ENCODE measurements around the gene CCDC141.
"Not testable (repeated sequence)": the region's sequence is repeated elsewhere in the genome, so short reads cannot be mapped to it uniquely, and the experiment has no call there.

The CCDC141 gene

DNA sequence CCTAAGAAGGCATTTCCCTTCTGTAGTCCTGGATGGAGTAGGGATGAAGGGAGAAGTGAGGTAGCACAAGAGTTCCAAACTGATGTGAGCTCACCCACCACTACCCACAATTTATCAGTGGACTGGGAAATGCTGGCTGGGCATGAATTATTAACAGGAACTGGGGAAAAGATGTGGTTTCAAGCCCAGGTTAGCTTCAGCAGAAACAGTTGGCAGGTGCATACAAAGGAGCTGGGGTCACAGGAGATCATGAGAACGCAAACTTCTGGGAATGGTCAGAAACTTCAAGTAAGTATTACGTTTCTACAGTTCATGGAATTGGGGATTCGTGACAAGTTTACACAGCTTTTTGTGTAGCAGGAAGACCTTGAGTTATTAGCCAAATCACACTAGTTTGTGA is 5.4 kb downstream of the CCDC141 start:
- no peak for DNase-seq (ENCODE audit: low read depth in 2 of 2)

DNA sequence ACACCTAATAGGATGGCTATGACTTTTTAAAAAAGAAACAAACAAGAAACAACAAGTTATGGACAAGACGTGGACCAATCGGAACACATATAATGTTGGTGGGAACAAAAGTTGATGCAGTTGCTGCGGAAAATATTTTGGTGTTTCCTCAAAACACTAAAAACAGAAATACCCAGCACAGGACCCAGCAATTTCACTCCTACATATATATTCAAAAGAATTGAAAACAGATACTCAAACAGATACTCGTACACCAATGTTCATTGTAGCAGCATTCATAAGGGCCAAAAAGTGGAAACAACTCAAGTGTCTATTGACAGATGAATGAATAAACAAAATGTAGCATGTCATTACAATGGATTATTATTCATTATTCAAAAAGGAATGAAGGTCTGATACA is 12.1 kb downstream of the CCDC141 start:
- DNase-seq (ENCODE audit: low read depth in 2 of 2), result no peak

DNA sequence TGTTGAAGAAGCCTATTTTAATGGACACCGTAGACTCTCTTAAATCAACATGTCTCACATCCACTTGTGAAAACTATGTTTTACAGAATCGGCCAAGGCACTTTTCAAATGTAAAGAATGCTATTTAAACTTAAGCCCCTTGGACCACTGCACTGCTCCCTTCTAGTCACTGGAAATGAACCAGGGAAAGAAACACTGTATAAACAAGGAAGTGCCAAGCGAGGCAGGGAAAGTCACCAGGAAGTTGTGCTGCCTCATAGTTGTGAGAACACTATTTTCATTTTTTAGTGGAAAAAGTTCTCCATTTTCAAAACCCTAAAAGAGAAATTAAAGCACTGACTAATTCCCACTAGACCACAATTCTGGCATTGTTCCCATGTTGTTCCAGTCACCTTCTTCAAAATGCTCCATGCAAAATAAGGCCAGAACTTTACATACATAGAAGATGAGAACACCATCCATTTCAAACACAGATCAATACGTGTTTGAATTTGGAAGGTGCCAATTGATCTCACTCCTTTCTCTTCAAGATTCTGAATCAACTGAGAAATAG is 13.5 kb downstream of the CCDC141 start:
- DNase-seq (ENCODE audit: low read depth in 2 of 2), result no peak

DNA sequence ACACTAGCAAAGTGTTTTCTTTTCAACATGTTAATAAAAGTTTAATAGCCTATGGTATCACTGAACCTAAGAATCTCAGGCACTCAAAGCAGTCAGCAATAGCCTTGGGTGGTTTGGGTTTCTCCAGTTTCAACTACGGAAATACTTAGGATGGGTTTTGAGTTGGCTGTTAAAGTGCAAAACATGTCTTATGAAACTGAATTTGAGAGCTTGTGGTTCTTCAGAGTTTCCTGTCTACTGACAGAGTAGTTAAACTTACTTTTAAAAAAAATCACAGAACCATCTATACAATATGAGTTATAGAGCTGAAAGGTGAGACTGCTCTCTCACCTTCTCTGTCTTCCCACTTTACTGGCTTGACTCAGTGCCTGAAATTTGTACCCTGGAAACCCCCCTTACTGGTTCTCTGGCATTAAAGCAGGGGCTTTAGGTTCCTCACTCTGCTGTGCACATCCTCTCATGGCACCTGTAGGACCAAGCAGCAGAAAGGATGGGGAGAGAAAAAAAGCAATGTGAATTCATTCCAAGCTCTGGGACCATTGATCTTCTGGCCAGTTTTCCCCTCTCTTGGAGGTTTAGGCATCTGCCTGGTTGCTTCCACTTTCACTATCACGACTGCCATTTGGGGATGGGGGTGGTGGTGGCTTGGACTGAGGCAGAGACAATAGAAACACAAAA is 18.1 kb downstream of the CCDC141 start:
- peak; percentile 17 to 21 for DNase-seq (ENCODE audit: low read depth in 2 of 2)

DNA sequence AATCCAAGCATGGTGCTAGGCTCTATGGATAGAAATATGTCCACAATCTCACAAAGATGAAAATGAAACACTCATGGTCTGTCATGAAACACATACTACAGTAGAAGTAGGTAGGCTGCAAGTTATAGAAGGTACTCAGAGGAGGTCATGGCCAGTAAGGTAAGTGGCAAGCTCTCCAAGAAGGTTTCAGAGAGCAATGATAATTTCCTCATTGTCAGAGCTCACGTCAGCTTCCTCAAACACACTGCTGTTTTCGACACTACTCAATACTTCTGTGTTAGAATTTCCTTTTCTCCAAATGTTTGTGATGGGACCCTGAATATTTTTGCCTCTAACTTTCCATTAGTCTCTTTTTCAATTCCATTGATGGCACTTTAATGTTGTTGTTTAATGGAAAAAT is 25.5 kb downstream of the CCDC141 start:
- no peak for DNase-seq (ENCODE audit: low read depth in 2 of 2)

DNA sequence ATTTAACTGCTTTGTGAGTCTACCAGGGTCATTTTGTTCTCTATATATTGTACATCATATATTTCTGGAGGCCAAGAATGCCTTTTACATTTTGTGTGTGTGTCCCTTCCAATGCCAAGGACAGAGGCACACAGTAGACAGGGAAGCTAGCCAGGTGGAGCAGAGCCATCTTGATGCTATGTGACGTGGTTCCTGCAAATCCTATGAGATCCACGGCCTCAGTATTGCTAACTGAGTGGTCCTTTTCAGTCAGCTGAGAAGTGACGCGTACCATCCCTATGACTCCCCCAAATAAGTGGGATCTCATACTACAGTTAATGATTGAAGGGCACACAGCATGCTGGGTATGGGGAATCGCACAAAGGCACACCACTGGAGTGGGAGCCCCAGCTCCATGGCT is 27.3 kb downstream of the CCDC141 start:
- no peak for DNase-seq (ENCODE audit: low read depth in 2 of 2)

DNA sequence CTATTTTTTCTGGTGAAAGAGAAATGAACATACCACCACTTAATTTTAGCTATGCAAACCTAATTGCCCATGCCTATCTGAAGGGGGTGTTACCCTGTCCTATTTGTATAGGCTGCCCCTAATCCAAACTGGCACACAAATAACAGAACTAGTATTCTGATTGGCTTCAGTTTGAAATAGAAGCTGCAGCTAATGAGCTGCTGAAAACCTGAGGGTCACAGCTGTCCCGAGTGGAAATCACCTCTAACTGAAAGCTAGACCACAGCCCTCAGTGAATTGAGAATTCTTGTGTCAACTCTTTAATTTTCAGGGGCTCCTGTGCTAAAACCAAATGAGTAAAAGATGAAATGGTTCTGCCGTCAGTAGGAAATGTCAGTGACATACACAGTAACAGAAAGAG is 28.7 kb downstream of the CCDC141 start:
- no peak for DNase-seq (ENCODE audit: low read depth in 2 of 2)

DNA sequence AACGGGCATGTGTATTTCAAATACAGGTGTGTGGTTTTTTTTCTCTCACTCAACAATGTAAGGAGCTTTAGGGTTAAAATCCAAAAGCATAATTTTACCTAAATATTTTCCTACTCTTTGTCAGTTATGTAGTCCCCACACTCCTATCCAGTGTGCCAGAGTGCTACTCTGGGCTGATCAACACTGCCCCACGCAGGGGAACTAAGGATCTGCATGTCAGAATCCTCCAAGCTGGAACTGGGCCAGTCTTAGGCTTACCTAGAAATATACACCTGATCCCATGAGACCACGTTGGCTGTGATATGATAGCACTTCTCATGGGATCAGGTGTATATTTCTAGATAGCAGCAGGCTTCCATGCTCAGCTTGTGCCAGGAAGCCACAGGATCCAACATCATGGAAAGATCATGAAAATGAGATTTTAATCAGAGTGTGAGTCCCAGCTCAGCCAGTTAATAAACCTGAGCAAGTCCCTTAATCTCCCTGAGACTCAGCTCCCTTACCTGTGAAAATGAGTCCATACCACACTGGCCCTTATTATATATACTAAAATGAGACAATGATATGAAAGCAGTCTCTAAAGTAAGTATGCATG is 29.7 kb downstream of the CCDC141 start:
- peak in 1 of 2 donors; percentile 23 for DNase-seq (ENCODE audit: low read depth in 2 of 2)

DNA sequence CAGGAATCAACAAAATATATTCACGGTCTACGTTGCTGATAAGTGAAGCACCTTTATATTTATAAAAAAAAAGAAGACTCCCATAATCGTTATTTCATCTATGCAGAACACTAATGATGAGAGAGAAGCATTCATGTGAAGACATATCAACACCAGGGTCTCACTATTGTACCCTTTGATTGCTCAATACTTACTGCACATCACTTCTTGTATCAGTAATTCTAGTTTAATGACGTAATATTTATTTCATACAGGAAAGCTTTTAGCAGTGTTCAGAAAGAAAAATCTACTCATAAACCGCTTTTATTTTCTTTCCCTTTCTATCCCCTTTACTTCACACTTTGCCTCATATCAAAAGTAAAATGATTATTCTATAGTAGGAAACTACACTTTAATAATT is 30.7 kb downstream of the CCDC141 start:
- no peak for DNase-seq (ENCODE audit: low read depth in 2 of 2)

DNA sequence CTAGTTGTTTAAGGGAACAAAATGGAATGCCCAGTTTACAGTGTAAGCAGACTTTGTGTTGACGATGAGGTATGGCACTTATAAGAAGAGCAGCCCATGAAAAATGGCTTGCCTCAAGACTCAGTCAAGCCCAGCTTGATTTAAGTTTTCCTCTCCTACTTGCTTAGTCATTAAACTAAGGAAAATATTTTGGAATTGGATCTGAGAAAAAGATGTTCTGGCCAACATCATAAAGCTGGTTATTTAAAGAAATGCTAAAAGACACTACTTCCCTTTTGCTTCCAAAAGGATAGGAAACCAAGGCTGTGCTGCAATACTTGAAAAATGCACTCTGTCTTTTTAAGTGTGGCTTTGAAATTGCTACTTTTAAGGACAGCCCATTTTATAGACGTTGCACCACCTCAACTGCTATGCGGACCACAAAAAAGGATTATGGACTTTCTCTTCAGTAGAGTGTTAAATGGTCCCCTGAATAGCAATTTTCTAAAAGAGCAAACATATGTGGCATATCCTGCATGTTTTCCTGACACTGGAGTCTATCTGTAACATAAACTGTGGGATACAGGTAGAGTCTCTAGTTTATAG is 32.1 kb downstream of the CCDC141 start:
- DNase-seq (ENCODE audit: low read depth in 2 of 2), result no peak

DNA sequence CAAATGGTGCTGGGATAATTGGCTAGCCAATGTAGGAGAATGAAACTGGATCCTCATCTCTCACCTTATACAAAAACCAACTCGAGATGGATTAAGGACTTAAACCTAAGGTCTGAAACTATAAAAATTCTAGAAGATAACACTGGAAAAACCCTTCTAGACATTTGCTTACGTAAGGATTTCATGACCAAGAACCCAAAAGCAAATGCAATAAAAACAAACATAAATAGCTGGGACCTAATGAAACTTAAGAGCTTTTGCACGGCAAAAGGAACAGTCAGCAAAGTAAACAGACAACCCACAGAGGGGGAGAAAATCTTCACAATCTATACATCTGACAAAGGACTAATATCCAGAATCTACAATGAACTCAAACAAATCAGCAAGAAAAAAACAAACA is 35.7 kb downstream of the CCDC141 start:
- not testable (repeated sequence) for DNase-seq (ENCODE audit: low read depth in 2 of 2)

DNA sequence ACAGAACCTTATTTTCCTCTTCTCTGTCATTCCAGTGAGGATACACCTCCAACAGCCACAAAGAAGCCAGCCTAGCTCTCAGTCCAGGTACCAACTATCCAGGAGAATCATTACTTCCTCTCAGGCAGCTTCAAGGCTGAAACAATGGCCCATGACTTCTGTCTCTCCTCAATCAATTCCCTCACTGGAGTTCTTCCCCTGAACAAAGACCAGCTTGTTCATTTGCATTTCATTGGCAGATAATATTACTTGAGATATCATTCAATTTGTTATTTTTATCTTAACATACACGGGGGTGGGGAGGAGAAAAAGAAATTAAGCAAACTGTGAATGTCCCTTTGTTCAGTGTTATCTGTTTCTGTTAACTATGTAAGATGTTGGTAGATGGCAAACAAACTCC is 44.0 kb downstream of the CCDC141 start:
- DNase-seq (ENCODE audit: low read depth in 2 of 2), result no peak

DNA sequence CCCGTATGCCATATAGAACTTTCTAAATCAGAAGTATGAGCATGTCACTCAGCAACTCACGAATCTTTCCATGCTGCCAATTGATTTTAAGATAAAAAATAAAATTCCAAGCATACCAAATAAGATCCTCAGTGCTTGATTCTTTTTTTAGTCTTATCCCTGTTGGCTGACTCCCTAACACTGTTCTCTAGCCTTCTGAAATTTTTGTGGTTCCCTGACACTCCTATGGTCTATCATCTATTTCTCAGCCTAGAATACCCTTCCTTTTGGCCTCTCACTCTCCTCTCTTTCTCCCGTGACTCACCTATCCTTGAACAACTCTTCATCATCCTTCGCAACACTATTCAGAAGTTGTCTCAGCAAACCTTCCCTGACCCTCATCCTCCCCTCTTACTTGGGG is 50.5 kb downstream of the CCDC141 start:
- DNase-seq (ENCODE audit: low read depth in 2 of 2), result no peak

DNA sequence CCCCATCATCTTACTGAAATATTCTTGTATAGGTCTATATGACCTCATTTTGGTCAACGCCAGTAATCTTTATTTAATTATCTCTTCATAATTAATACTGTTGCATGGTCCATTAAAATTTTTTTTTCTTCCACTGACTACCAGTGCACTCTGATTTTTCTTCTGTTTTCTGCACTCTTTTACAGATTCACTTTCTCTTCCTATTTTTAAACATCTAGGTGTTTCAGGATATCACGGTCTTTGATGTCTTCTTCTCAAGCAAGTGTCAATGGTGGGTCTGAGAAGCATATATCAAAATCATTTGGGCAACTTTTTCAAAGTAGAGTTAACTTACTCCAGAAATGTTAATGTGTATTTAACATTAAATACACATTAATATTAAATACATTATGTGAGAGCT is 51.4 kb downstream of the CCDC141 start:
- no peak for DNase-seq (ENCODE audit: low read depth in 2 of 2)

DNA sequence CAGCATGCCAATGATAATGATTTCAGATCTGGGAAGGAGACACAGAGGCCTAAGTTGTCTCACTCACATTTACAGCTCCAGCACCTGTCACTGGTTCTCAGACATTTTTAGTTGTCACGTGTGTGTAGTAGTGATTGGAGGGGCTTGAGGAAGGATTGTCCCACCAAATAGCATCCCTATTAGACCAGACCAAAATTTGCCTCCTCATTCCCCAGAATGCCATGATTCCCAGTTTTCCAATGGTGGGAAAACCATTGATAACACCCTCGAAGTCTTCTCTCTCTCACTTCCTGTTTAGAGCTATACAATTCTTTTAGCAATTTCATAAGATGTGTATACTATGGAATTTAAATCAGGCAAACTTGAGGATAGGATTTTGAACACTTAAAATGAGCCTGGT is 52.5 kb downstream of the CCDC141 start:
- DNase-seq (ENCODE audit: low read depth in 2 of 2), result no peak

DNA sequence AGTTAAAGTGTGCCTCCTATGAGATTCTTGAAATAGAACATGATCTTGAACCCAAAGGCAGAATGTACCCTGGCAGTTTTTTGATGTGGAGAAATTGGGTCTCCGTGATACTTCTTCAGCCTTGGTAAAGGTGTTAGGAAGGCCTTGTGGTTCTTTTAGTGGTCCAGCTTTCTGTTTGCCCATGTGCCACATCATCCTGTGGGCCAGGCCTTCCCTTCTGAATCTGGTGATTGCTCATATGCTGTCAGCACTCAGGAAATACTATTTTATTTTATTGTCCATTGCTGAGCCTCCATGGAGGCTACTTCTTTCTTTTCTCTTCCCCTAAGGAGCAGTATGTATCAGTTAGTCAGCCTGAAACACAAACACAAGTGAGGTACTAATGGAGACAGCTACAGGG is 52.9 kb downstream of the CCDC141 start:
- DNase-seq (ENCODE audit: low read depth in 2 of 2), result no peak

DNA sequence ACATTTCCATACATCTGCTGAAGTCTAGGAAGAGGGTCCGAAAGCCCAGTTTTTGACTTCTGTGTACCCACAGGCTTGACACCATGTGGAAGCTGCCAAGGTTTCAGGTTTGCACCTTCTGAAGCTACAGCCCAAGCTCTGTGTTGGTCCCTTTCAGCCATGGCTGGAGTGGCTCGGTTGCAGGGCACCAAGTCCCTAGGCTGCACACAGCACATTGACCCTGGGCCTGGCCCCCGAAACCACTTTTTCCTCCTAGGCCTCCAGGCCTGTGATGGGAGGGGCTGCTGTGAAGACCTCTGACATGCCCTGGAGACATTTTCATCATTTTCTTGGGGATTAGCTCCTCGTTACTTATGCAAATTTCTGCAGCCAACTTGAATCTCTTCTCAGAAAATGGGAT is 55.7 kb downstream of the CCDC141 start:
- DNase-seq (ENCODE audit: low read depth in 2 of 2), result no peak

DNA sequence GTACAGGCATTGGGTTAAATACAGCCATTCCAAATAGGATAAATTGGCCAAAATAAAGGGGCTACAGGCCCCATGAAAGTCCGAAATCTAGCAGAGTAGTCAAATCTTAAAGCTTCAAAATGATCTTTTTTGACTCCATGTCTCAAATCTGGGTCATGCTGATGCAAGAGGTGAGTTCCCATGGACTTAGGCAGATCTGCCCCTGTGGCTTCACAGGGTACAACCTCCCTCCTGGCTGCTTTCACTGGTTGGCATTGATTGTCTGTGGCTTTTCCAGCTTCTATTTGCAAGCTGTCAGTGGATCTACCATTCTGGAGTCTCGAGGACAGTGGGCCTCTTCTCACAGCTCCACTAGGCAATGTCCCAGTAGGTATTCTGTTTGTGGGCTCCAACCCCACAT is 56.1 kb downstream of the CCDC141 start:
- DNase-seq (ENCODE audit: low read depth in 2 of 2), result no peak

DNA sequence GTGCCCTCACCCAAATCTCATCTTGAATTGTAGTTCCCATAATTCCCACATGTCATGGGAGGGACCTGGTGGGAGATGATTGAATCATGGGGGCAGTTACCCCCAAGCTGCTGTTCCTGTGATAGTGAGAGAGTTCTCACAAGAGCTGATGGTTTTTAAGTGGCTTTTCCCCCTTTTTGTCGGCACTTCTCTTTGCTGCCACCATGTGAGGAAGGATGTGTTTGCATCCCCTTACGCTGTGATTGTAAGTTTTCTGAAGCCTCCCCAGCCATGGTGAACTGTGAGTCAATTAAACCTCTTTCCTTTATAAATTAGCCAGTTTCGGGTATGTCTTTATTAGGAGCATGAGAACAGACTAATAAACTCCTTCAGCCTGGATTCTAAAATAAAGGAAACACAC is 57.2 kb downstream of the CCDC141 start:
- not testable (repeated sequence) for DNase-seq (ENCODE audit: low read depth in 2 of 2)

DNA sequence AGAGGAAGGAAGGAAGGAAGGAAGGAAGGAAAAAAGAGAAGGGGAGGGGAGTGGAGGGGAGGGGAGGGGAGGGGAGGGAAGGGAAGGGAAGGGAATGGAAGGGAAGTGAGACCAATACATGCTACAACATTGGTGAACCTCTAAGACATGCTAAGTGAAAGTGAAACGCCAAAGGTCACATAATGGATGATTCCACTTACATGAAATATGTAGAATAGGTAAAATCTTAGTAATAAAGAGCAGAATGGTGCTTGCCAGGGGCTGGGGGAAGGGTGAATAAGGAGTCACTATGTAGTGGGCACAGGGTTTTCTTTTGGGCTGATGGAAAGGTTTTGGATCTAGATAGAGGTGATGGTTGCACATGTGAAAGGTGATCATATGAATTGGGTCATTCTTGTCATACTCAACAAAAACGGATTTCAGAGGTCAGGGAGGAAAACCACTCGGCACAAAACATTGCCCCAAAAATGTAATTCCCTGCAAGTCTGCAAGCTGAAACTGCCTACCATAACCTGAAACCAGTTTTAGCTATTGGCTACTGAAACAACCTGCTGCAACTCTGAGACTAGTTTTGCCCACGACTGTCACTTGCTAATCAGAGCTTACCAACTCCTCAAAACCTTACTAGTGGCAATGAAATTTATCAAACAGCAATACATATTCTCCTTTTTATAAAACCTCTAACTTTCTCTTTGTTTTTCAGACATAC is 59.2 kb downstream of the CCDC141 start:
- DNase-seq (ENCODE audit: low read depth in 2 of 2), result no peak

DNA sequence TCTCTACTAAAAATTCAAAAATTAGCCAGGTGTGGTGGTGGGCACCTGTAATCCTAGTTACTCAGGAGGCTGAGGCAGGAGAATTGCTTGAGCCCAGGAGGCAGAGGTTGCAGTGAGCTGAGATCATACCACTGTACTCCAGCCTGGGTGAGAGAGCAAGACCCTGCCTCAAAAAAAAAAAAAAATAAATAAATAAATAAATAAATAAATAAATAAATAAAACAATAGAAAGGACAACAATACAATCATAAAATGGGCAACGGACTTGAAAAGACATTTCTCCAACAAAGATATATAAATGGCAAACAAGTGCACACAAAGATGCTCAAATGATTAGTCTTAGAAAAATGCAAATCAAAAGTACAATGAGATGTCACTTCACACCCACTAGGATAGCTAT is 60.5 kb downstream of the CCDC141 start:
- not testable (repeated sequence) for DNase-seq (ENCODE audit: low read depth in 2 of 2)

DNA sequence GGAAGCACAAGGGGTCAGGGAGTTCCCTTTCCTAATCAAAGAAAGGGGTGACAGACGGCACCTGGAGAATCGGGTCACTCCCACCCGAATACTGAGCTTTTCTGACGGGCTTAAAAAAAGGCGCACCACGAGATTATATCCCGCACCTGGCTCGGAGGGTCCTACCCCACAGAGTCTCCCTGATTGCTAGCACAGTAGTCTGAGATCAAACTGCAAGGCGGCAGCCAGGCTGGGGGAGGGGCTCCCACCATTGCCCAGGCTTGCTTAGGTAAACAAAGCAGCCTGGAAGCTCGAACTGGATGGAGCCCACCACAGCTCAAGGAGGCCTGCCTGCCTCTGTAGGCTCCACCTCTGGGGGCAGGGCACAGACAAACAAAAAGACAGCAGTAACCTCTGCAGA is 67.3 kb downstream of the CCDC141 start:
- DNase-seq (ENCODE audit: low read depth in 2 of 2), result not testable (repeated sequence)

DNA sequence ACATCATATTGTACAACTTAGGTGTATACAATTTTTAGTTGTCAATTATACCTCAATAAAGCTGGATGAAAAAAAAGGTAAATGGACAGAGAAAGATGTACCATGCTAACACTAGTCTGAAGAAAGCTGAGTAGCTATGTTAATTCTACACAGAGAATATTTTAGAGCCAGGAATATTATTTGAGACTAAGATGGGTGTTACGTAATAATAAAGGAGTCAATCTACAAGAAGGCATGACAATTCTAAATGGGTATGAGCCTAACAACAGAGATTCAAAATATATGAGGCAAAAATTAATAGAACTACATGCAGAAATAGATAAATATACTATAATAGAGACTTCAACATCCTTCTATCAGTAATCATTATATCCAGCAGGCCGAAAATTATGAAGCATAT is 69.1 kb downstream of the CCDC141 start:
- no peak for DNase-seq (ENCODE audit: low read depth in 2 of 2)

All from stimulated activated CD8-positive, alpha-beta memory T cell treated with anti-CD3 and anti-CD28 coated beads, Interleukin-15, amount 100 ng/mL, for 48 hours (primary cell).